VCaP (cell line): Measurements from ENCODE around the gene KRT8.

Experiments
- H3K27ac ChIP-seq: fragments of 450-650 bp; 2 replicates; pipeline ENCODE4 v1.5.1; 2017
- CTCF ChIP-seq: fragments of 450-650 bp; conservative IDR thresholded peaks from 2 replicates; pipeline ENCODE4 v1.5.1; 2017; ENCODE audit warnings: mild to moderate bottlenecking, moderate library complexity

The KRT8 gene

GRCh38 chr12:52915637-52916036 is 10.8 kb upstream of the KRT8 start:
- peak overlapping the region; percentile 63 for H3K27ac ChIP-seq
- TF ChIP-seq CTCF = no peak

GRCh38 chr12:52914576-52915121 is 9.8 kb upstream of the KRT8 start:
- no peak for TF ChIP-seq CTCF

DNA sequence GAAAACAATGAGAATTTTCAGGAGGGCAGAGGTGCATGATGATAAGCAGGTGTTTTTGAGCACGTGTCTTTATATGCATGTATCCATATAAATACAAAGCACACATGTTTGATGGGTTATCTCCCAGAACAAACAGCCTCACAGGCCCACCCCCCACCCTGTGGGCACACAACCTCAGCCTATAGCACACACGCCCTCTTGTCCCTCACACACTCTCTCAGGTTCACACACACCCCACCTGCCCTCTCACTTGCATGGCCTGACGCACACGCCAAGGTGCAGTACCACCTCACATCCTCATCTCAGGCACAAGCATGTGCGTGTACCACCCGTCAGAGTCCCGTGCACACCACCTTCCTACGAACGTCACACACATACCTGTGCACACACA is 8.6 kb upstream of the KRT8 start:
- H3K27ac ChIP-seq = peak overlapping the region; percentile 63

More at GRCh38 chr12:52914576-52915121, 9.8 kb upstream of the KRT8 start:
- H3K27ac ChIP-seq = peak overlapping the region; percentile 63

DNA sequence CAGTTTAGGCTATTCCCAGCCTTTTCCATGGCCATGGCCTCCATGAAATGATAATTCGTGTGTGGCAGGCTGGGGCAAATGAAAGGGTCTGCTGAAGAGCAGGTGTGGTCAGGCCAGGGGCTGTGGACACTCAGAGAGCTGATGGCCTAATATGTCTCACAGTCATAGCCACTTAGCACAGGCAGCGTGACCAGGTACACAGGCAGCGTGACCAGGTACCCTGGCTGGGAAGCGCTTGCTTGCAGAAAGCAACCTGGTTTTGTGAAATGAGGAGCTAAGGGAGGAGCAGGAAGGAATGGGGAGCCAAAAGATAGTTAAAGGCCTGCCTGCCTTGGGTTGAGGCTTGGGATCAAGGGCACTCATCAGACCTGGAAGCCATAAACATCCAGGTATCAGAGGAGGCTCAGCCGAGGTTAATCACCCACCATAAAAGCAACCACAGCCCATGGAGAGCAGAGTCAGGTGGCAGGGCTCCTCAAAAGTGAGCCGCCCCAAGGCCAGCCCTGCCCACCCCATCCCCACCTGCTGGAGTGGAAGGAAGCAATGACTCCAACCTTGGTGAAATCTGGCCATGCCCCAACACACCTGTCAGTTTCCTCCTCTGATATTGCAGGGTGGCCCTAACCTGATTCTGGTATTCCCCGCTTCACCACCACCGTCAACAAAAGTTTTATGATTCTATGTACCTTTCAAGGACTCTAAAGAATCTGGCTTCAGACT is 8.0 kb upstream of the KRT8 start:
- peak overlapping the region; percentile 63 for H3K27ac ChIP-seq
- no peak for TF ChIP-seq CTCF

More for the DNA sequence above, 8.6 kb upstream of the KRT8 start:
- TF ChIP-seq CTCF = no peak

DNA sequence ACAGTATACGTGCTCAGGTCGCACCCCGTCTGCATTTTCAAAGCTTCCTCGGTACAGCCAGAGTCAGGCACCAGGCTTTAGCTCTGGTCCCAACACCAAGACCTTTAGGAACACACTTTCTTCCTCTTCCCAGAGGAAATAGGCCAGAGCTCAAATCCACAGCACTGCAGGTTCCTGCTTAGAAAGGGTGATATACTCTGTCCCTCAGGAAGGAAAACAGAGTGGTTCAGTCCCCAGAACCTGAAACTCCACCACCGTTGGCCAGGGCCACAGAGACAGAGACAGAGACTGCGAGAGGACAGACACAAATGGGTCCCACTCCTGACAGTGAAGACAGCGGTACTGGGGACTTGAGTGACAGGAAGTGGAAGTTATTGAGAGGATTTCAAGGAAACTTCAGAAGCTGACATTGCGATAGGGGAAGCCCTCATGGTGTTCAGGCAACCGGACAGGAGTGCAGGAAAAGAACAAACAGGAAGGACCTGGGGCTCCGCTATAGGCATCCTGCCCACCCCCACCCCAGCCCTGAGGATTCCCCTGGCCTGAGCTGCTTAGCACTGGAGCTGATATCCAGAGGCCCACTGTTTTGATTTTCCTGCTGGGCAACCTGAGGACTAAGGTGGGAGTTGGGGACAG is 5.5 kb upstream of the KRT8 start:
- TF ChIP-seq CTCF = no peak
- H3K27ac ChIP-seq = no peak overlapping the region

- TF ChIP-seq CTCF = no peak
- no peak overlapping the region; the same call in 1 of the 2 replicates for H3K27ac ChIP-seq
Observed at GRCh38 chr12:52909796-52910195, 4.9 kb upstream of the KRT8 start.

GRCh38 chr12:52909331-52909730 is 4.5 kb upstream of the KRT8 start:
- TF ChIP-seq CTCF = no peak
- peak overlapping the region; percentile 99; the same call in 1 of the 2 replicates for H3K27ac ChIP-seq
